HUES48 (cell line): ENCODE data around the gene PPP6R2.

Source experiments
- H3K27ac ChIP-seq: one replicate; pipeline ENCODE4 v1.7.0; 2013; ENCODE audit warnings: low read depth, low read length, inconsistent platforms
- H3K27me3 ChIP-seq: 2 replicates; pipeline ENCODE4 v1.6.1; 2013; ENCODE audit warnings: mild to moderate bottlenecking, low read length; ENCODE audit not compliant: control insufficient read depth, insufficient read depth
- H3K36me3 ChIP-seq: 2 replicates; pipeline ENCODE4 v1.6.1; 2013; ENCODE audit warnings: low read length; ENCODE audit not compliant: control insufficient read depth, insufficient read depth
- H3K4me1 ChIP-seq: 2 replicates; pipeline ENCODE4 v1.6.1; 2013; ENCODE audit warnings: mild to moderate bottlenecking, low read length; ENCODE audit not compliant: control insufficient read depth, insufficient read depth
- H3K4me3 ChIP-seq: 2 replicates; pipeline ENCODE4 v1.5.1; 2013; ENCODE audit warnings: mild to moderate bottlenecking, low read depth, low read length
- H3K9ac ChIP-seq: 2 replicates; pipeline ENCODE4 v1.6.1; 2013; ENCODE audit warnings: mild to moderate bottlenecking, low read depth, low read length, moderate library complexity
- H3K9me3 ChIP-seq: 2 replicates; pipeline ENCODE4 v1.6.1; 2013; ENCODE audit warnings: low read length; ENCODE audit not compliant: control insufficient read depth, insufficient read depth

PPP6R2 gene

GRCh38 chr22:50437511-50438304, 94.6 kb downstream of the PPP6R2 start:
- Histone ChIP-seq H3K4me3 (no peak overlapping the region), H3K9me3 (no peaks in the 10 kb centered on the region), H3K36me3 (peaks cover 58% of the 10 kb centered on the region), H3K4me1 (no peaks in the 10 kb centered on the region), H3K27ac (no peak overlapping the region), H3K9ac (no peak overlapping the region), H3K27me3 (no peaks in the 10 kb centered on the region)

- Histone ChIP-seq H3K36me3 (peaks cover 58% of the 10 kb centered on the region), H3K4me1 (no peaks in the 10 kb centered on the region), H3K9me3 (no peaks in the 10 kb centered on the region), H3K27me3 (no peaks in the 10 kb centered on the region), H3K27ac (no peak overlapping the region), H3K4me3 (no peak overlapping the region), H3K9ac (no peak overlapping the region)
Measured at GRCh38 chr22:50438305-50439275, 95.5 kb downstream of the PPP6R2 start.

- no peaks in the 10 kb centered on the region for H3K4me1 ChIP-seq
- H3K27ac ChIP-seq, result no peak overlapping the region
- peaks cover 58% of the 10 kb centered on the region for H3K36me3 ChIP-seq
Measured at GRCh38 chr22:50439314-50439870, 96.3 kb downstream of the PPP6R2 start.

GRCh38 chr22:50439871-50440331, 96.8 kb downstream of the PPP6R2 start:
- H3K9ac ChIP-seq, result no peak overlapping the region
- H3K36me3 ChIP-seq, result peaks cover 61% of the 10 kb centered on the region
- no peaks in the 10 kb centered on the region for H3K4me1 ChIP-seq
- H3K4me3 ChIP-seq, result no peak overlapping the region
- H3K27ac ChIP-seq, result no peak overlapping the region
- no peaks in the 10 kb centered on the region for H3K9me3 ChIP-seq
- H3K27me3 ChIP-seq, result no peaks in the 10 kb centered on the region

More at GRCh38 chr22:50439314-50439870, 96.3 kb downstream of the PPP6R2 start:
- Histone ChIP-seq H3K9me3 (no peaks in the 10 kb centered on the region), H3K4me3 (no peak overlapping the region), H3K9ac (no peak overlapping the region), H3K27me3 (no peaks in the 10 kb centered on the region)

GRCh38 chr22:50440544-50441249, 97.6 kb downstream of the PPP6R2 start:
- H3K27me3 ChIP-seq, result no peaks in the 10 kb centered on the region
- no peaks in the 10 kb centered on the region for H3K9me3 ChIP-seq
- H3K4me1 ChIP-seq, result no peaks in the 10 kb centered on the region
- H3K4me3 ChIP-seq, result no peak overlapping the region
- no peak overlapping the region for H3K9ac ChIP-seq
- H3K27ac ChIP-seq, result no peak overlapping the region
- H3K36me3 ChIP-seq, result peaks cover 60% of the 10 kb centered on the region

- H3K27me3 ChIP-seq, result no peaks in the 10 kb centered on the region
- no peaks in the 10 kb centered on the region for H3K9me3 ChIP-seq
- peaks cover 58% of the 10 kb centered on the region for H3K36me3 ChIP-seq
- no peaks in the 10 kb centered on the region for H3K4me1 ChIP-seq
- no peak overlapping the region for H3K4me3 ChIP-seq
- no peak overlapping the region for H3K9ac ChIP-seq
- no peak overlapping the region for H3K27ac ChIP-seq
Measured at GRCh38 chr22:50441428-50441993, 98.4 kb downstream of the PPP6R2 start.

GRCh38 chr22:50443197-50443596, 100.1 kb downstream of the PPP6R2 start:
- H3K27me3 ChIP-seq, result no peaks in the 10 kb centered on the region
- H3K9me3 ChIP-seq, result no peaks in the 10 kb centered on the region
- peaks cover 62% of the 10 kb centered on the region for H3K36me3 ChIP-seq
- no peaks in the 10 kb centered on the region for H3K4me1 ChIP-seq
- H3K9ac ChIP-seq, result no peak overlapping the region
- H3K27ac ChIP-seq, result no peak overlapping the region
- no peak overlapping the region for H3K4me3 ChIP-seq

GRCh38 chr22:50443801-50444625, 100.9 kb downstream of the PPP6R2 start:
- peaks cover 62% of the 10 kb centered on the region for H3K36me3 ChIP-seq
- H3K27ac ChIP-seq, result no peak overlapping the region
- H3K4me3 ChIP-seq, result no peak overlapping the region
- no peak overlapping the region for H3K9ac ChIP-seq
- H3K9me3 ChIP-seq, result no peaks in the 10 kb centered on the region
- H3K4me1 ChIP-seq, result no peaks in the 10 kb centered on the region
- H3K27me3 ChIP-seq, result no peaks in the 10 kb centered on the region

GRCh38 chr22:50444663-50445062, 101.5 kb downstream of the PPP6R2 start:
- peaks cover 59% of the 10 kb centered on the region for H3K36me3 ChIP-seq
- H3K4me1 ChIP-seq, result no peaks in the 10 kb centered on the region

More at GRCh38 chr22:50444663-50445062, 101.5 kb downstream of the PPP6R2 start:
- no peak overlapping the region for H3K9ac ChIP-seq
- H3K9me3 ChIP-seq, result no peaks in the 10 kb centered on the region
- H3K27me3 ChIP-seq, result no peaks in the 10 kb centered on the region
- no peak overlapping the region for H3K4me3 ChIP-seq
- H3K27ac ChIP-seq, result no peak overlapping the region
